Renal cortex interstitium (tissue), 11 donors: ENCODE measurements around the gene RPL11. TPM values are rescaled to one million over a fixed set of nuclear protein-coding genes. Genes with fewer than 3 reads are reported as not detected.
"Not testable (repeated sequence)": the region's sequence is repeated elsewhere in the genome, so short reads cannot be mapped to it uniquely, and the experiment has no call there.

Source experiments
- DNase-seq, 11 donors: peaks; one replicate each; pipeline ENCODE4 v3.0.0-alpha.2; 2013; ENCODE audit warnings: low read depth in 9 of 11, low spot score in 4 of 11; ENCODE audit errors: extremely low read depth in 1 of 11
- polyA plus RNA-seq, 3 donors: library from polyadenylated mRNA; unstranded; fragments of 120-200 nt; gene quantifications; one replicate each; pipeline ENCODE4 v1.2.1, GENCODE V29; 2013; ENCODE audit not compliant: insufficient read length in 3 of 3

The RPL11 gene
- polyA plus RNA-seq, 3 donors: 2,131 to 2,732 (median 2,597) TPM

- DNase-seq: peak in 3 of 11 donors; percentile 44 to 48 (median 45)
Measured at GRCh38 chr1:23657659-23658275, 33.8 kb upstream of the RPL11 start.

DNA sequence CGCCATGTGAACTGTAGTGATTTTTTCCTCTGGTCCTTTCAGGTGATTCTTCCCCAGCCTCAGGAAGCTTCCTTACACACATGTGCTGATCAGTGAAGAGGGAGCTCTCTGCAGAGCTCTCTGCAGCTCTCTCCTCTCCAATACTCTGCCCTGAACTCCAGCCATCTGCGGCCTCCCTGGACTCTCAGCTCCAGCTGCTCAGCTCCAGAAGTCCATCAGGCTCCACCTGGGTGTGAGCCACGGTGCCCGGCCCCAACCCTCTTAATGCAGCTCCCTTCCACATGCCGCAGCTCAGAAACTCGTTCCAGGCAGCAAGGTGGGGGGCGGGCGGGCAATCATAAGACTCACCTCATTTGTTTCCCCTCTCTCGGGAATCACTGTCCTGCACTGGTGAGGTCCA is 30.9 kb upstream of the RPL11 start:
- DNase-seq: no peak

GRCh38 chr1:23661887-23662286 is 29.7 kb upstream of the RPL11 start:
- no peak for DNase-seq

- DNase-seq: peak in 4 of 11 donors; percentile 15 to 28 (median 25)
Measured at GRCh38 chr1:23664837-23665795, 26.5 kb upstream of the RPL11 start.

GRCh38 chr1:23667411-23667810 is 24.2 kb upstream of the RPL11 start:
- DNase-seq: no peak

DNA sequence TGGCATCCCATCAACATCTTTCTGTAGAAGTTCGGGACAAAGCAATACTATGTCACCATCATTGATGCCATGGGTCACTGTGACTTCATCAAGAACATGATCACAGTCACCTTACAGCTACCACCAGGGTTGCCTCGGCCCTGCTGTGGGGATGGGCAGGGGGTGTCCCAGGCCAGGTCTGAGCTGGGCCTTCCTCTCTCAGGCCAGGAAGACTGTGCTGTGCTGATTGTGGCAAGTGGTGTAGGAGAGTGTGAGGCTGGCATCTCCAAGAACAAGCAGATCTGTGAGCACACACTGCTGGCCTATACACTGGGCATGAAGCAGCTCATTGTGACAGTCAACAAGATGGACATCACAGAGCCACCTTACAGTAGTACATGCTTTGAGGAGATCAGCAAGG is 20.9 kb upstream of the RPL11 start:
- no peak for DNase-seq

DNA sequence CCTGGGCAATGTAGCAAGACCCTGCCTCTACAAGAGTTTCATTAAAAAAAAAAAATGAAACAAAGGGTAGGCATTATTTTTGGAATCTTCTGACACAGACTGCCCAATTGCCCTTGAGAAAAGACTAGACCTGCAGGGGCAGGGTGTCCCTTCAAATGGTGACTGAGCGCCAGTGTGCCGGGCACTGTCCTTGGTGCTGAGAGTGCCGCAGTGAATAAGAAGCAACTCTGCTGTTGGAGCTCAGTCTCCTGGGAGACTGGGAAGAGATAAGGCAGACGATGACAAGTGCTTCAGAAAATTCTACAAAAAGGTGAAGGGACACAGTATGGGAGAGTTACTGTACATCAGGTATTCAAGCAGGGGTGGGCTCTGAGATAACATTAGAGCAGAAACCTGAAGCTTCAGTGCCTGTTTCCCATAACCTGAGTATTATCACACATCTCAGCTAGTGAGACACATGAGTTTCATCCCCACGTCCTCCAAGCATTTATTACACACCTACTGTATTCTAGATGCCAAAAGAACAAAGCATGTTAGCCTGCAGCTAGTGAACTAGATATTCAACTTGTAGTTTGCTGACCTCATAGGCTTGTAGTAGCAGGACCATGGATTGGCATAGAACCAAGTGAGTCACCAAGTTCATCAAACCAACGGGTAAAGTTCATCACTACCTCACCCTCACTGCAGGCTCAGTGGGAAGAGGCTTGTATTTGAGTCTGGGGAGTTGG is 18.4 kb upstream of the RPL11 start:
- peak in 9 of 11 donors; percentile 39 to 62 (median 51) for DNase-seq

- DNase-seq: no peak
Measured at GRCh38 chr1:23679815-23680214, 11.8 kb upstream of the RPL11 start.

DNA sequence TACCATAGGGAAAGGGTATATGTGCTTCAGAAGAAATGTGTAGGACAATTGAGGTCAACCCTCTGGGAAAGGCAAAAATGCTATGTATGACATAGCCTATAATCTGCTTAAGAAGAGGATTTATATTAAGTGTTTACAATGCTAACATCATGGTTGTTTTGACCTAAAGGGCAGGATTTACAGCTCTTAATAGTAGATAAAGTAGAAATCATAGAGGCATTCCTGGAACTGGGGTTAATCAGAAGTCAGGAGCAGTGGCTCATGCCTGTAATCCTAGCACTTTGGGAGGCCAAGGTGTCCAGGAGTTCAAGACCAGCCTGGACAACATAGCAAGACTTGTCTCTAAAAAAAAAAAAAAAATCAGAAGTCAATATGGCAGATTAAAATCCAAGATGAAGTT is 8.7 kb upstream of the RPL11 start:
- DNase-seq: no peak

GRCh38 chr1:23684415-23684814 is 7.2 kb upstream of the RPL11 start:
- DNase-seq: no peak

- DNase-seq: not testable (repeated sequence)
Measured at GRCh38 chr1:23685197-23685596, 6.4 kb upstream of the RPL11 start.

- DNase-seq: not testable (repeated sequence)
Measured at GRCh38 chr1:23687680-23688079, 3.9 kb upstream of the RPL11 start.

DNA sequence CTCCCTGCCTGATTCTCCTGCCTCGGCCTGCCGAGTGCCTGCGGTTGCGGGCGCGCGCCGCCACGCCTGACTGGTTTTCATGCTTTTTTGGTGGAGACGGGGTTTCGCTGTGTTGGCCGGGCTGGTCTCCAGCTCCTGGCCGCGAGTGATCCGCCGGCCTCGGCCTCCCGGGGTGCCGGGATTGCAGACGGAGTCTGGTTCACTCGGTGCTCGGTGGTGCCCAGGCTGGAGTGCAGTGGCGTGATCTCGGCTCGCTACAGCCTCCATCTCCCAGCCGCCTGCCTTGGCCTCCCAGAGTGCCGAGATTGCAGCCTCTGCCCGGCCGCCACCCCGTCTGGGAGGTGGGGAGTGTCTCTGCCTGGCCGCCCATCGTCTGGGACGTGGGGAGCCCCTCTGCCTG is 3.3 kb upstream of the RPL11 start:
- not testable (repeated sequence) for DNase-seq

DNA sequence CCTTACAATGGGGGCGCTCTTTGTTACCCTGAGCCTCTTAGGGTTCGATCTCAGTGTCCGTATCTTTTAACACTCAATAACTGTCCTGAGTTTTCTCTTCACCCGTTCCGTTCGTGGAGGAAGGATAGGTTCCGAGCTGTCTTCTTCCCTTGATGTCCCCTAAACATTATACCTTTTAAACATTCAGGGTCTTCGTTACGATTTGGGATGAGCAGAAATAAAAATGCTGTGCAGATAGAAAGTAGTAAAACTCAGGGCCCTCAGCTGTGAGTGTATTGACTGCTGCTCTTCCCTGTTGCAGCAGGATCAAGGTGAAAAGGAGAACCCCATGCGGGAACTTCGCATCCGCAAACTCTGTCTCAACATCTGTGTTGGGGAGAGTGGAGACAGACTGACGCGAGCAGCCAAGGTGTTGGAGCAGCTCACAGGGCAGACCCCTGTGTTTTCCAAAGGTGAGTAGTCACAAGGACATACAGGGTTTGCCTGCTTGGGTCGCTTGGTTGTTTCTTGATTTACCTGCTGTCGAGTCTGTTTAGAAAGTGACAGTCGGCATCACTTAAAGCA is 784 bp downstream of the RPL11 start:
- peak in 3 of 11 donors; percentile 1 to 5 (median 4) for DNase-seq

DNA sequence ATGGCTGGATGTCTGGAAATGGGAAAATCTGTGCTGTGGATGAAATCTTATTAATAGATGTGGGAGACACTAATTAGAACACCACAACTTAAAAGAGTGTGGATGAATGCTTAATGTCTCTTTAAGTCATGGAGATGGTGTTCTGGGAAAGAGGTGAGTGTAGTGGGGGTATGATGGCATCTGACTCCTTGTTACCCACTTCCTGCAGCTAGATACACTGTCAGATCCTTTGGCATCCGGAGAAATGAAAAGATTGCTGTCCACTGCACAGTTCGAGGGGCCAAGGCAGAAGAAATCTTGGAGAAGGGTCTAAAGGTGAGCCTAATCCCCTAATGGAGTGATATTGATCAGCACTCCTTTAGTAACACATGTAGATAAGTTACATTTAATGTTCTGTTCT is 2.0 kb downstream of the RPL11 start:
- no peak for DNase-seq

DNA sequence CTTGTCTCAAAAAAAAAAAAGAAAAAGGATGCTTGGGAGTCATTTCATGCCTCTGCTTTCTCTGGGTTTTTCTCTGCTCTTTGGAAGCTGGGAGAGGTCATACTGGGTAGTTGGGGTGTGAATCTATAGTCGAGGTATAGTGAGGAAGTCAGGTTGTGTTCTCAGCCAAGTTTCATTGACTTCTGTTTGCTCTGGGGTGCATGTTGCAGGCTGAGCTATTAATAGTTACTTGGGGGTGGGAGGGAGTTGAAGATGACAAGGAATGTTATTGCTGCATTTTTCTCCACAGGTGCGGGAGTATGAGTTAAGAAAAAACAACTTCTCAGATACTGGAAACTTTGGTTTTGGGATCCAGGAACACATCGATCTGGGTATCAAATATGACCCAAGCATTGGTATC is 2.8 kb downstream of the RPL11 start:
- no peak for DNase-seq

GRCh38 chr1:23695667-23696066 is 4.1 kb downstream of the RPL11 start:
- DNase-seq: no peak

DNA sequence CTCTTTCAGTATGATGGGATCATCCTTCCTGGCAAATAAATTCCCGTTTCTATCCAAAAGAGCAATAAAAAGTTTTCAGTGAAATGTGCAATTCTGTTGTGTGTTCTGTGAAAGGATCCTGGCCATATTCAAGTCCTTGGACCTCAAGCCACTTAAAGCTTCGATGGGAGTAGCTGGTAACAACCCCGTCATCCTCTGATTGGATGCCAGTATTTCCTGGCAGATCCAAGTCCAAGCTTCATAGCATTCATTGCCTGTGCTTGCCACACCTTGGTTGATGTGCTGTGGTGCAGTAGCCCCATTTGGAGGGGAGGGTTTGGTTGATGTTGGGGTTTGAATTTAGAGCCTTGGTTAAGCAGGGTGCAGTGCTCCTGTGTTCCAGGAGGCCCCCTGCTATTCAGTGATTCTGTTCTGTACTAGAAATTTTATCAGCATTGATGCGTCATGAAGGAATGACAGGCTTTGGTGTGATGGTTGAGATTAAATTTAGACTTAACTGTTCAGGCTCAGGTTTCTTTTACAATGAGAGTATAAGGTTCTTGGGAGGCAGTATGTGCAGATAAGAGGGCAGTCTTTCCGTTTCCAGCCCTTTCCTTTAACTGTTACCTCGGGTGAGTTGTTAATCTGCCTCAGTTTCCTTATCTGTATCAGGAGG is 4.9 kb downstream of the RPL11 start:
- DNase-seq: no peak

GRCh38 chr1:23698466-23698865 is 6.9 kb downstream of the RPL11 start:
- no peak for DNase-seq
